DMS 273 treated with DMSO at 0.1 percent for 48 hours (cell line): ENCODE results near the gene FBLN1.
"Not testable (repeated sequence)": the region's sequence is repeated elsewhere in the genome, so short reads cannot be mapped to it uniquely, and the experiment has no call there.

Source experiments
- DNase-seq: peaks from one replicate; lab custom pipeline; 2025; lab: John Stamatoyannopoulos, UW

FBLN1 gene

DNA sequence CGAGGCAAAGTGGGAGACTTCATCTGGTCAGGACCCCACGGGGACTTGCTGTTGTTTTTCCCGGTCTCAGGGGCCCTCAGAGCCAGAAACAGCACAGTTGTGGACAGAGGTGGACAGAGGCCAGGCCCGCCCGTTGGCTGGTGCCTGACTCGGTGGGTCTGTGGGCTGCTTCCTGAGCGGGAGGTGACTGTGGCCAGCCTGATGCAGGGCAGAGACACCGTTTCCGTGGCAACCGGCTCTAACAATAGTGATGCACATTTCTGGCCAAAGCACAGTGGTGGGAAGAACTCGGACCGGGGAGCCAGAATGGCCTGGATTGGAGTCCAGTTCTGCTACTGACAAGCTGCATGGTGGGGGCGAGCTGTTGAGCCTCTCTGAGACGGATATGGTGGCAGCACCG, 110.3 kb downstream of the FBLN1 start:
- DNase-seq, result no peak

DNA sequence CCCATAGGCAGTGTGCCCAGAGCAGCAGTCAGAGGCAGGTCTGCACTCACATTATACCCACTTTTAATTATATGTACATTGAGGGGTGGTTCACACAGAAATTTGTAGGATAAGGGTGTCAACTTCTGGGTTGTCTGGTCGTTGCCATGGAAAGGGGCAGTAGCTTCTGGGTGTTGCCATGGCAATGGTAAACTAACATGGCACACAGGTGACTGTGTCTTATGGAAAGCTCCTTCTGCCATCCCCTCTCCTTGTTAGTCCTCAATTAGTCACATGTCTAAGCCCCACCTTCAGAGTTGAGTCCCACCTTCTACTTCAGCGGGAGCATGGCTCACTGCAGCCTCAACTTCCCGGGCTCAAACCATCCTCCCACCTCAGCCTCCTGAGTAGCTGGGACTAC, 112.7 kb downstream of the FBLN1 start:
- no peak for DNase-seq

DNA sequence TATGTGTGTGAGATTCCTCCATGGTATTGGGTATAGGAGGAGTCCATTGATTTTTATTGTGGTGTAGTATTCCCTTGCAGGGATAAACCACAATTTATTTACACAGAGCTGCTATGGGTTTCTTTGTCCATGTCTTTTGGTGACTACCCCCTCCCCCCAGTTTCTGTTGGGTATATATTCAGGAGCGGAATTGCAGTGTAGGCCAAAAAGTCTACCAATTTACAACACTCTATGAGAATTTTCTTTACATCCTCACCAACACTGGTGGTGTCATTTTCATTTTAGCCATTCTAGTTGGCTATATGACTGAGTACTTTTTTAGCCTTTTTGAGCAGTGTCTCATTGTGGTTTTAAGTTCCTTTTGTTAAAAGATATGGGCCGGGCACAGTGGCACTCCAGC, 113.7 kb downstream of the FBLN1 start:
- no peak for DNase-seq

DNA sequence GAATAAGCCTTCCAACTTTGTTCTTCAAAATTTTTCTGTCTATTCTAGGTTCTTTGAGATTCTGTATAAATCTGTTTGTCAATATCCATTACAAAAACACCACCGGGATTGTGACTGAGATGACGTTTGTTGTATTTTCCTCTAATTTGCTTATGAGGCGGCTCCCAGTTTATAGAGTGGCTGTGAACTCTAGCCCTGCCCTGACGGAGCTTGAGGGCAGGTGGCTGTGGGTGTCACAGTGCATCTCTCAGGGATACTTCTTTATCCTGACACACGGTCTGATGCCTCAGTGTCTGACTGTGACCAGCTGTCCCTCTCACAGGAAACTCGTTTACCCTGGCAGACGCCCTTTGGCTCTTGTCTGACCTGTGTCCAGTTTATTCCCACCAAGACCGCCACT, 115.3 kb downstream of the FBLN1 start:
- DNase-seq, result no peak

DNA sequence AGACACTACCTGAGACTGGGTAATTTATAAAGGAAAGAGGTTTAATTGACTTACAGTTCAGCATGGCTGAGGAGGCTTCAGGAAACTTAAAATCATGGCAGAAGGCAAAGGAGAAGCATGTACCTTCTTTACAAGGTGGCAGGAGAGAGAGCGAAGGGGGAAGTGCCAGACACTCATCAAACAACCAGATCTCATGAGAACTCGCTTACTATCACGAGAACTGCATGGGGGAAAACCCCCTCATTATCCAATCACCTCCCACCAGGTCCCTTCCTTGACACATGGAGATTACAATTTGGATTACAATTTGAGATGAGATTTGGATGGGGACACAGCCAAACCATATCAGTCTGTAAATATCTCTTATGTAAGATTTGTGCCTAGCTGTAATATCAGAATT, 118.0 kb downstream of the FBLN1 start:
- no peak for DNase-seq

DNA sequence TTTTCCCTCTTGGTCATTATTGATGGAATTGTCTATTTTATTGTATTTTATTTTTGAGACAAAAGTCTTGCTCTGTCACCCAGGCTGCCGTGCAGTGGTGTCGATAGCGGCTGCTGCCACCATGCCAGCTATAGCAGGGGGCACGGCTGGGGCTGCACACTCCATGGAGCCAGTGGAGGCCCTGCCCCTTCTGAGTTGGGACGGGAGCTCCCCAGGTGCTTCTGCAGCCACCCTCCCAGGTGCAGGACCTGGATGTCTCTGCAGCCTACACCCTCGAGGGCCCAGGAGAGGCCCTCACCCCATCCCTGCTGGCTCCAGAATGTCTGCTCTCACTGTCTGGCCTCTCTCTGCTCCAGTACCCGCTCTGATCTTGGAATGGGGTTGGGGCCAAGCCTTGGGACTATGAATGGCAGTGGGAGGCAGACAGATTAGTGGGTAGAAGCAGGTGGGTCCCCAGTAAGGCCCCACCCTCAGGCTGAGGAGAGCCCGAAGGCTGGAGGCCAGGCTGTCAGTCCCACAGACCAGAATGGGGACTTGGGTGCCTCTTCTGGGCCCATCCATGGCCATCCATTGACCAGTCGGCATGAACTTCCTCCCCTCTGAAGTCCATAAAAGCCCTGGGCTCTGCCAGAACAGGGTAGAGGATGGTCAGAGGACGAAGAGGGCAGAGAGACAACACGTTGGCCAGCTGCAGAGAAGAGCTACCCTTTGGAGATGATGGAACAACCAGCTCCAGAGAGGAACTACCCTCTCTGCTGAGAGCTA, 119.3 kb downstream of the FBLN1 start:
- DNase-seq, result no peak

DNA sequence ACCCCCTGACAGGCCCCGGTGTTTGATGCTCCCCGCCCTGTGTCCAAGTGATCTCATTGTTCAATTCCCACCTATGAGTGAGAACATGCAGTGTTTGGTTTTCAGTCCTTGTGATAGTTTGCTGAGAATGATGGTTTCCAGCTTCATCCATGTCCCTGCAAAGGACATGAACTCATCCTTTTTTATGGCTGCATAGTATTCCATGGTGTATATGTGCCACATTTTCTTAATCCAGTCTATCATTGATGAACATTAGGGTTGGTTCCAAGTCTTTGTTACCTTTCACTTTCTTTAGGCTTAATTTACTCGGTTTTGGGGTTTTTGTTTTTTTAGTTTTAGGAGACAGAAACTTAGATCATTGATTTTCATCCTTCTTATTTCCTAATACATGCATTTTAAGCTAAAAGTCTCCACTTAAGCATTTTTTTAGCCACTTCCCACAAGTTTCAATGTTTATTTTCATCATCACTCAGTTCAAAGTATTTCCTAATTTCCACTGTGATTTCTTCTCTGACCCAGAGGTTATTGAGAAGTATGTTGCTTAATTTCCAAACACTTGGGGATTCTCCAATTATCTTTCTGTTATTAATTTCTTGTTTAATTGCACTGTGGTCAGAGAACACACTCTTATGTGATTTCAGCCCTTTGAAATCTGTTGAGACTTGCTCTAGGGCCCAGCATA, 120.9 kb downstream of the FBLN1 start:
- DNase-seq, result not testable (repeated sequence)

DNA sequence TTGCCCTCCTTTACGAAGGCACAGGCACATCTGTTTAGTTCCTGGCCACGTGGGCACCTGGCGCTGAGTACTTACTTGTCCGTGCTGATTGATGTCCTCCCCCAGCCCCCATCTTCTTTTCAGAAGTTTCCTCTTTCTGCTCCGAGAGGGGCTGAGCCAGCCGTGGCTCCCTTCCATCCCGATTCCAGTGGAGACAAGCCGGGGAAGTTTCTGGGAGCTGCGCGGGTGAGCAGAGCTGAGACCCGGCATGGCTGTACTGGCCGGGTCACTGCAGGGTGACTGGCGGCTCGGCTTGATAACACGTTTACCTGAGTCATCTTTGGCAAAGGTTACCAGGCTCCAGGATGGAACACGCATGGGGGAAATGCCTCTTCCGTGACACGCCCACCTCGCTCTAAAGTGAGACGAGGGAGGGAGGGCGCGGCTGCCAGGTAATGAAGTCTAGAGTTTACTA, 123.5 kb downstream of the FBLN1 start:
- no peak for DNase-seq

DNA sequence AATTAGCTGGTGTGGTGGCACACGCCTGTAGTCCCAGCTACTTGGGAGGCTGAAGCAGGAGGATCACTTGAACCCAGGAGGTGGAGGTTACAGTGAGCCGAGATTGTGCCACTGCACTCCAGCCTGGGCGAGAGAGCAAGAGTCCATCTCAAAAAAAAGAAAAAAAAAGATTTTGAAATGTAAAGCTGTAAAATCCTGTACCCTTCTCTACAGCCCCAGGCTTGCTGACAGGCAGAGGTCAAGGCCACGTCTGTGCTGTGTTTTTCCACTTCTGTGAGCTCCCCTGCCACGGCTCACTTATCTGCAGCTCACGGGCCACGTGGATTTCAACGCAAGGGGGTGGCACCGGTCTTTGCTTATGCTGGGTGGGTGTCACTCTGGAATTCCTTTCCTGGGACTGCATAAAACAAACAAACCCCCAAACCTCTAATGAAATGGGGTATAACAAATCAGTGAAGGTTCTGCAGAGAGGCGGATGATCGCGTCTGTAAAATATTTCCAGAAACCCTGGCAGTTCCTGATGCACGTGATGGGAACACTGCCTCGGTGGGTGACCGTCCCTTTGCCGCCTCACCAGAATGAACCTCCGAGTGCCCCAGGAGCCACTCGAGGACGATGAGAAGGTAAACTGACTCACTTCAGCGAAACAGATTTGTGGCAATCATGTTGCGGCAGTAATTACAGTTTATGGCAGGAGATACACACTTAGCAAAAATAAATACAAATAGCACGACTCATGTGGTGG, 125.0 kb downstream of the FBLN1 start:
- no peak for DNase-seq

DNA sequence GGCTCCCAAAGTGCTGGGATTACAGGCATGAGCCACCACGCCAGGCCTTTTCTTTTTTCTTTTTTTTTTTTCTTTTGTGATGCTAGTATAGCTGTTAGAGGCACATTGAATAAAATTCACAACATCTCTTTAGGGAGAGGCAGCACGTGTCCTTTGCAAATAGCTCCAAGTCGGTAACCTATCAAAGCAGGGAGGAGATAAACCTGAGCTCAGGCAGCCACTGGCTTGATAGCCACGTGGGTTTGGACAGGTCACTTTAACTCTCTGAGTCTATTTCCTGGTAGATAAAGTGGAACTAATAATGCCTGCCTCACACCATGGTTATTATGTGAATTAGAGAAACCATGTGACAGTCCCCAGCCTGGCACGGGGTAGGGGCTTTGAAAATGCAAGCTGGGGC, 125.8 kb downstream of the FBLN1 start:
- DNase-seq, result no peak

DNA sequence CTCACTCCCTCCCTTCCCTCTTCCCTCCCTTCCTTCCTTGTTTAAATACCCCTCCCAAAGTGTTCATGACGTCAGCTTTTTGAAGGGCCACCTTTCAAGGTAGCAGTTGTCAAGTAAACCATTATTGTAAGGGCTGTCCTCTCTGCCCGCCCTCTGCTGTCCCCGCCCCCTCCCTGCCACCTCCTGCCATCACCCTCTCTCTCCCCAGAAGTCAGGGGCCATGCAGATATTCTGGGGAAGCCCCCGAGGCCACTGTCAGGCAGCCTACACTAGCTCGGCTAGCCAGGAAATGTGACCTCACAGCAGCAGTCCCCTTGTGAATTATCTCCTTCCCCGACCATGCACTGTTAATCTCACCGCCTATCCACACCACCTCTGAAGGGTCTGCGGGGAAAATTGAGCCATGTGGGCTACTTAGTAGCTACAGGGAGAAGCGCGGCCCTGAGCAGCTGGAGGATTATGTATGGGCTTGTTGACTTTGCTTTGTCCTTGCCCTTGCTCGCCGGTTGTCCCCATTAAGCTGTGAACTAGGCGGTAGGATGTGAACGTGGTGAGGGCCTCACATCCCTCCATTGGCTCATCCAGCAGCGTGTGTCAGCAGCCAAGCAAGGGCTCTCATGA, 126.9 kb downstream of the FBLN1 start:
- no peak for DNase-seq

DNA sequence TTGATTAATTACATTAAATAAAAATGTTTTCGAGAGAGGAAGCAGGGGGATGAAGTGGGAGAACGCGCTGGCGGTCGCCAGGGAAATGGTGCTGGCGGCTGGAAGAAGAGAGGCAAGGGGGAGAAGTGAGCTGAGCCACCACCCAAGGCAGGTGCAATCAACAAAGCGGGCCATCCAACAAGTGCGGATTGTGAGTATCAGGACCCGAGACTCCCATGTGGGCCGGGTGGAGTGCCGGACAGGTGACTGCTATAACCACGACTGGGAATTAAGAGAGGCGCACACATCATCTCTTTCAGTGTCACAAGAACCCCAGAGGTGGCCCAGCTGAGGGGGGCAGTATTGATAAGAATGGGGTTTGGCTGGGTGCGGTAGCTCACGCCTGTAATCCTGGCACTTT, 127.8 kb downstream of the FBLN1 start:
- DNase-seq, result no peak

DNA sequence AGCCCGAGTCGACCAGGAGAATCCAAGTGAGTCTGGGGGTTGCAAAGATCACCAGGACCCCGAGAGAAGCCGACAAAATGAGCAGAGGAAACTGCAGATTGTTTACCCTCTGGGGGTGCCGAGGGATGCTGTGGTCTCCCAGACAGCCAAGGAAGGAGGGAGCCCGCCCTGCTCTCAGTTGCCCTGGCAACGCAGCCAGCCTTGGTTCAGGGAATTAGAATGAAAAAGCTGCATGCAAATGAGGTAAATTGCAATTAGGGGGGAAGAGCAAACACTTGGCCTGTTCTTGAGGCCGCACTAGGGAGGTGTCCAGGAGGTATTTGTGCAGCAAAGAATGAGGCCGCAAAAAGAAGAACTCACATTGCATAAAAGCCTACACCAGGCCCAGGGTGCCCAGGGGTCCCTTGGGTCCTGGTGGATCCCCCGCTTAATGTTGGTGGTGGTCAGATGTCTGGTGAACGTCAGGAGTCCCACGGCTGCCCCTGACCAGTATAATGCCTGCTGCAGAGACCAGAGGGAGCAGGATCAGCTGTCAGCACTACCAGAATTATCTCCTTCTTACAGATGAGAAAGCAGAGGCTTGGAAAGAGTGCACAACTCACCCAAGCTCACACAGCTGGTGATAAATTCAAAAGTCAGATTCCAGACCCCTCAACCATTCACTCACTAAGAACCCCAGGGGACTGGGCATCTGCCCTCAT, 128.6 kb downstream of the FBLN1 start:
- no peak for DNase-seq

DNA sequence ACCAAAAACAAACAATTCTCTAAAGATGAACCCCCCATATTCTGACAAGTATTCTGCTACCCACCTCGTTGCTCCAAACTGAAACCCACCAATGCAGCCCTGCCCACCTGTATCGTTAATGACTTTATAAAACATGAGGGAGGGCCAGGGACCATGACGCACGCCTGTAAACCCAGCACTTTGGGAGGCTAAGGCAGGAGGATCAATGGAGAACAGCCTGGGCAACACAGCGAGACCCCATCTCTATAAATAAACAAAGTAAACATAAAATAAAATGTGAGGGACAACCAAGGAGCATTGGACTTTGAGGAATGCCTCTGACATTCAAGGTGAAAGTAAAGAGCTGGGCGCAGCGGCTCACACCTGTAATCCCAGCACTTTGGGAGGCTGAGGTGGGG, 129.2 kb downstream of the FBLN1 start:
- DNase-seq, result no peak

DNA sequence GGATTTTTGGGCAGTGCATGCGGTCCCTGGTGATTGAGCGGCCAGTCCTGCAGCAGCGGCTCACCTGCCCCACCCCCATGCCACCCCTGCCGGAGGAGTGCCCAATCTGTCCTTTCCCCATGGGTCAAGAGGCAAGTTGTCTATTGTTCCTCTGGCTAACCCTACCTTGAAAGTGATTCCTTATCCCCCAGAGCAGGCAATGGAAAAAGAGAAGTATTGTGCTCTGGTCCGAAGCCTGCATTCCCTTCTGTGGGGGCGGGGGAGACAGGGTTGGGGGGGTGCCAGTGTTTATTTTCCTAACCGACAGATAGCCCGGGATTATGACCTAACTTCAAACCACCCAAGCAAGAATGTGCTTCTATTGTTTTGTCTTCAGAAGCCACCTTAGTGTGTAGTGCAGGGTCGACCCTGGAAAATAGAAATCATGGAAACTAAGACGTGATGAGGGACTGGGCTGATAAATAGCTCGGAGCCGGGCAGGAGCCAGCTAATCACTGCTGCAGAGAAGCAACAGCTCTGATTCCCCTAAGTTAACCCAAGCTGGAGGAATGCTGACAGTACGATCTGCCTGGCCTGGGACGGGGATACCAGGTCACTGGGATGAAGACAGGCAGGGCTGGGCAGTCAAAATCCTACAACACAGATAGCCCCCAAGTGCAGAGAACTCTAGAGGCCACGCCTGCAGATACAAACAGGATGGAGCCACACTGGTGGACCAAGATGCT, 130.3 kb downstream of the FBLN1 start:
- no peak for DNase-seq

DNA sequence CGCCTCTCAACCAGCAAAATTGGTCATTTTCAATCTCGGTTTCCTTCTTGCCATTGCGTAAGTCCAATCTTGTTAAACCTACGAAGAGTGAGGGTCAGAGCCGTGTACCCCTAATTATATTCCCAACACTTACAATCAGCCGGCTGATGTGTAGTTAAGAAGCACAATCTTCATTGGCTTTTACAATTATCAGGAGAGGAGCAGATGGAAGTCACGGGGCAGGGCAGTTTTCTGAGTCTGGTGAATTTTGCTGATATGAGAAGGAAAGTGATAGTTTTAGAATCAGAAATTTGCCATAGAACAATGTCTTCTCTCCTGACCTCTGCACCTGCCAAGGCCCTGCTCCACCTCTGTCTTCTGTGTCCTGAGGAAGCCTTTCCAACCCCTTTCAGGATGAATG, 134.0 kb downstream of the FBLN1 start:
- DNase-seq, result no peak

DNA sequence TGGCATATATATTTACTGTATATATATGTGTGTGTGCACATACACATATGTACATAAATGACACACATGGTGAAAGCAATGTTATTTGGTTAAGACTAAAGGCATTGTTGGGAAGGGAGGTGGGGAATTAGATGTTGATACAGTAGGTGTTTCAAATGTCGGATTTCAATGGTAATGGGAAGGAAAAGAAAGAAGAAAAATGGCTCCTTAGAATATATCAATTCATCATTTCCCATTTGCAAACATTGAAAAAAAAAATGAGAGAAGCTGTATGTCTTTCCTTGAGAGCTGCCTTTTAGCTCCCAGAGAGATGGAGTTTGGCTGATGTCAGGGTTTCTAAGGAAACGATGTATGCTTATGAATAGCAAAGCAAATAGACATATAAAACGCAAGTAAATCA, 135.5 kb downstream of the FBLN1 start:
- DNase-seq, result no peak

DNA sequence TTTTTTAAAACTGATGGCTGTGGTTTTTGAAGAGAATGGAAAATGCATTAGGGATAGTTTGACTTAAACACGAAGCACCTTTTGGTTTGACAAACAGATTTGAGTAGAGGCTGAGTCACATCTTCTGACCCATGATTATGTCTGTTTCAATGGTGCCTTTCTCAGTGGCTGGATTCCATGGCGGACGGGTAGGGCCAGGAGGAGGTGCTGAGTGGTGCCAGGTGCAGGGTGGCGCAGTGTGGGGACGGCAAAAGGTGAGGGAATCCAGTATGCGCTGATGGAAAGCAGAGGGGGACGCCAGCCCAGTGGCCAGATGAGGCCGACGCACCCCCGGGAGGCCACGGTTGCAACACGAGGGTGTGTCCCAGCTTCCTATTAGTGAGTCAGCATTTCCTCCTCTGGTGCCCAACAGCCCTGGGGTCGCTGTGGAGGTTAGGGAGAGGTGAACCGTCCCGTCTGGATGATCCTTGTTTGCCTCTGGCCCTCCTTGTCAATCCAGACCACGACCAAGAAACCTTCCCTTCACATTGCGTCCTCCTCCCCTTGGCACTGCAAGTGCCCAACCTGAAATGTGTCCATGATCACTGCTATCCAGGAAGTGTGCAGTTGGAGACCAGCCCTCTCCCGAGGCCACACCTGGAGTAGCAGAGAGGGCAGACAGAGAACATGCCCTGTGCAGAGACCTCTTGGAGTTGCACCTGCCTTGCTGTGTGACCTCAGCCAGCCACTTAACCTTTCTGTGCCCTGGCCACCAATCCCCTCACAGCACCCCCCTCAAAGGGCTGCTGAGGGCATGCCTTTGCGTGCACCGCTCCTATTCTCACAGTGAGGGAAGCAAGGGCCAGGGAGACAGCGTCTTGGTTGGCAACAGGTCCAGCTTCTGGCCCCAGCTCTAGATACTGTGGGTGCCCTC, 136.4 kb downstream of the FBLN1 start:
- no peak for DNase-seq

DNA sequence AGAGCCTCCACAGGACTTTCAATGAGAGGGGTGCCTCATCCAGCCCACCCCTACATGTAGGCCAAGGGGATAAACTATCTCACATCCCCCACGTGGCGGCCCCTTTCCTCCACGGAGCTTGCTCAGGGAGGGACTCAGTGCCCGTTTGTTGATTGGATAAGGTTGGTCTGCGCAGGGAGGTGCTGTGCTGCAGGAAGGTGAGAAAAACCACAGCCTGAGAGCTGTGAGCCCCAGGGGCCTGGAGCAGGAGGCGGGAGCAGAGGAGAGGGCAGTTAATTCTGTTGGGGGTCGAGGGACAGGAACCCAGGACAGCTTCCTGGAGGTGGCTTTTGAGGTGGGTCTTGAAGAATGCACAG, 137.0 kb downstream of the FBLN1 start:
- no peak for DNase-seq

DNA sequence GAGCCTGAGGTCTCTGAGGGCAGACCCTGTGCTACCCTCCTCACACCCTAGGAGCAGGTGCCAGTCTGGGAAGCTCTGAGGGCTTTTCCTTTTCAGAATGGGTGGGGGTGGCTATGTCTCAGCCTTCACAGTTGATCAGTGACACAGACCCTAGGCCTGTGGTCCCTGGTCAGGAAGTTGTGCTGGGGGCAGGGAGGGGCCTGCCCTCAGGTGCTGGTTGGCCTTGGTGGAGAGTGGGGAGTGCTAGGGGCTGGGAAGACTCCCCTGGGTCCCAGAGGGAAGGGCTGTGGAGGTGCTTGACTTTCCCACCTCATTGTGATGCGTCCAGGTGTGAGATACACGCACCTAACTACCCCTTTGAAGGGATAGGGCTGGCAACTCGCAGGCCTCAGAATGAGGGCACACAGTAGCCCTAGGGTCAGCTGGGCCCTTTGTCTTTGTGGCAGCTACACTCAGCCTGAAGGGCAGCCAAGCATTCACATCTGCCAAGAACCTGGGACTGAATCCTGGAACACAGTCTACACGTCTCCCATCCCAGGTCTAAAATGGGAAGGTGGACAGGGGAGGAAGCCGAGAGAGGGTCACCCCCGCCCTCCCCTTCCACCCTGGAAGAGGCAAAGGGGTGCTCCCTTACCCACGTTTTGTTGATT, 137.7 kb downstream of the FBLN1 start:
- no peak for DNase-seq
